ENCODE results near the gene HOXA9. TPM values are rescaled to one million over a fixed set of nuclear protein-coding genes. Genes with fewer than 3 reads are reported as not detected.
A peak's percentile ranks its signal among the peaks of the same experiment; 100 is the strongest.

The HOXA9 gene
- total and polyA plus RNA-seq, 2 of the 8 experiments (the other 6 are each of a cell fraction or from before 2014, with no cell fraction given) = not detected

- TF ChIP-seq SP2 (IDR thresholded peaks at IDR 0.05; ENCODE audit: low read length) (no peak), TBP (IDR thresholded peaks at IDR 0.05; ENCODE audit: low read depth, low read length) (no peak), CREB1 (IDR thresholded peaks at IDR 0.05) (no peak), E2F6 (IDR thresholded peaks at IDR 0.05) (no peak), SUZ12 (IDR thresholded peaks at IDR 0.05; ENCODE audit: low read length) (peak; percentile 99), EZH2 (IDR thresholded peaks at IDR 0.05; ENCODE audit: low read depth, low read length, severe bottlenecking) (peak; percentile 100), CHD2 (IDR thresholded peaks at IDR 0.05; ENCODE audit: low read length) (peak; percentile 34; the same call in 1 of the 2 replicates)
Measured at GRCh38 chr7:27139334-27140125, 25.8 kb downstream of the HOXA9 start (continued).

Measured in H1 (cell line).